ENCODE data around the gene L3MBTL4.

GRCh38 chr18:6088432-6088831, 326.3 kb downstream of the L3MBTL4 start:
- TF ChIP-seq, protein P1, sequence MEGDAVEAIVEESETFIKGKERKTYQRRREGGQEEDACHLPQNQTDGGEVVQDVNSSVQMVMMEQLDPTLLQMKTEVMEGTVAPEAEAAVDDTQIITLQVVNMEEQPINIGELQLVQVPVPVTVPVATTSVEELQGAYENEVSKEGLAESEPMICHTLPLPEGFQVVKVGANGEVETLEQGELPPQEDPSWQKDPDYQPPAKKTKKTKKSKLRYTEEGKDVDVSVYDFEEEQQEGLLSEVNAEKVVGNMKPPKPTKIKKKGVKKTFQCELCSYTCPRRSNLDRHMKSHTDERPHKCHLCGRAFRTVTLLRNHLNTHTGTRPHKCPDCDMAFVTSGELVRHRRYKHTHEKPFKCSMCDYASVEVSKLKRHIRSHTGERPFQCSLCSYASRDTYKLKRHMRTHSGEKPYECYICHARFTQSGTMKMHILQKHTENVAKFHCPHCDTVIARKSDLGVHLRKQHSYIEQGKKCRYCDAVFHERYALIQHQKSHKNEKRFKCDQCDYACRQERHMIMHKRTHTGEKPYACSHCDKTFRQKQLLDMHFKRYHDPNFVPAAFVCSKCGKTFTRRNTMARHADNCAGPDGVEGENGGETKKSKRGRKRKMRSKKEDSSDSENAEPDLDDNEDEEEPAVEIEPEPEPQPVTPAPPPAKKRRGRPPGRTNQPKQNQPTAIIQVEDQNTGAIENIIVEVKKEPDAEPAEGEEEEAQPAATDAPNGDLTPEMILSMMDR (conservative IDR thresholded peaks at IDR 0.05): no peak
- no peak for TF ChIP-seq EZH2 (IDR thresholded peaks at IDR 0.05; ENCODE audit: low read depth)
